WTC11 (cell line): ENCODE results near the gene SLC38A7. TPM values are rescaled to one million over a fixed set of nuclear protein-coding genes. Genes with fewer than 3 reads are reported as not detected.

ENCODE experiments used
- ATAC-seq: fragments of 200-7000 bp; cut with Tn5 transposase; 2 replicates; pipeline ENCODE4 v1.10.0; 2021; ENCODE audit warnings: mild to moderate bottlenecking, moderate library complexity
- CTCF ChIA-PET: fragments of 300-600 bp; sonication (Branson Sonifier 250); formaldehyde crosslinking; loops from one replicate; lab custom pipeline; 2021; ENCODE audit warnings: antibody characterized with exemption; lab: Charles Lee
- POLR2A ChIA-PET: fragments of 350-600 bp; sonication (Branson Sonifier 250); formaldehyde crosslinking; loops from one replicate; lab custom pipeline; 2021; ENCODE audit warnings: antibody characterized with exemption; lab: Charles Lee
- DNase-seq: peaks from one replicate; pipeline ENCODE4 v3.0.0; 2021; ENCODE audit warnings: low spot score
- H3K27ac Mint-ChIP-seq: 2 replicates; pipeline ENCODE4 v1.8.0; 2021; ENCODE audit warnings: mixed read lengths
- H3K27me3 Mint-ChIP-seq: 2 replicates; pipeline ENCODE4 v1.8.0; 2021; ENCODE audit warnings: low read depth, mild to moderate bottlenecking, moderate library complexity, mixed read lengths
- H3K36me3 Mint-ChIP-seq: 2 replicates; pipeline ENCODE4 v1.8.0; 2021; ENCODE audit warnings: mixed read lengths
- H3K4me1 Mint-ChIP-seq: 2 replicates; pipeline ENCODE4 v1.8.0; 2022; ENCODE audit warnings: mixed read lengths
- H3K4me3 Mint-ChIP-seq: 2 replicates; pipeline ENCODE4 v1.8.0; 2021; ENCODE audit warnings: mild to moderate bottlenecking, moderate library complexity, mixed read lengths
- H3K9me3 Mint-ChIP-seq: 2 replicates; pipeline ENCODE4 v1.8.0; 2021; ENCODE audit warnings: mixed read lengths
- AR ChIP-seq: fragments of 250-450 bp; sonication (Bioruptor Pico); IDR thresholded peaks from 2 replicates; pipeline ENCODE4 v1.9.0; 2021; ENCODE audit warnings: mild to moderate bottlenecking
- ARID4B ChIP-seq: sonication (generic); formaldehyde crosslinking; IDR thresholded peaks from 2 replicates; pipeline ENCODE4 v1.8.0; 2023; ENCODE audit warnings: missing genetic modification reagents, mild to moderate bottlenecking, borderline replicate concordance
- CBFB ChIP-seq: sonication (generic); formaldehyde crosslinking; IDR thresholded peaks from 2 replicates; pipeline ENCODE4 v1.8.1; 2022; ENCODE audit warnings: mild to moderate bottlenecking, low read depth, missing genetic modification reagents
- CREB1 ChIP-seq: sonication (generic); formaldehyde crosslinking; IDR thresholded peaks from 2 replicates; pipeline ENCODE4 v1.8.0; 2023; ENCODE audit warnings: mild to moderate bottlenecking, missing genetic modification reagents
- CREM ChIP-seq: sonication (generic); formaldehyde crosslinking; IDR thresholded peaks from 2 replicates; pipeline ENCODE4 v1.8.1; 2022; ENCODE audit warnings: mild to moderate bottlenecking, missing genetic modification reagents, moderate library complexity
- EMX1 ChIP-seq: fragments of 250-450 bp; sonication (Bioruptor Pico); IDR thresholded peaks from 2 replicates; pipeline ENCODE4 v1.8.0; 2021; ENCODE audit warnings: mild to moderate bottlenecking
- ESRRA ChIP-seq: sonication (generic); formaldehyde crosslinking; IDR thresholded peaks from 2 replicates; pipeline ENCODE4 v1.8.1; 2022; ENCODE audit warnings: mild to moderate bottlenecking, missing genetic modification reagents, borderline replicate concordance
- FOXJ3 ChIP-seq: sonication (generic); formaldehyde crosslinking; IDR thresholded peaks from 2 replicates; pipeline ENCODE4 v1.9.0; 2021; ENCODE audit warnings: missing genetic modification reagents, mild to moderate bottlenecking, borderline replicate concordance
- FOXK1 ChIP-seq: sonication (generic); formaldehyde crosslinking; IDR thresholded peaks from 2 replicates; pipeline ENCODE4 v1.8.0; 2022; ENCODE audit warnings: mild to moderate bottlenecking, moderate library complexity, missing genetic modification reagents
- FOXP1 ChIP-seq: sonication (generic); formaldehyde crosslinking; IDR thresholded peaks from 2 replicates; pipeline ENCODE4 v1.8.0; 2022; ENCODE audit warnings: missing genetic modification reagents, mild to moderate bottlenecking, moderate library complexity, borderline replicate concordance
- IRF2 ChIP-seq: sonication (generic); formaldehyde crosslinking; IDR thresholded peaks from 2 replicates; pipeline ENCODE4 v1.8.0; 2022; ENCODE audit warnings: low read depth, missing genetic modification reagents, borderline replicate concordance
- JUN ChIP-seq: sonication (generic); formaldehyde crosslinking; IDR thresholded peaks from 2 replicates; pipeline ENCODE4 v1.8.0; 2023; ENCODE audit warnings: mild to moderate bottlenecking, missing genetic modification reagents
- MAX ChIP-seq: sonication (generic); formaldehyde crosslinking; IDR thresholded peaks from 2 replicates; pipeline ENCODE4 v1.8.0; 2022; ENCODE audit warnings: mild to moderate bottlenecking, missing genetic modification reagents
- MLX ChIP-seq: sonication (generic); formaldehyde crosslinking; IDR thresholded peaks from 2 replicates; pipeline ENCODE4 v1.8.1; 2023; ENCODE audit warnings: mild to moderate bottlenecking, missing genetic modification reagents, moderate library complexity
- NFYB ChIP-seq: sonication (generic); formaldehyde crosslinking; conservative IDR thresholded peaks from 2 replicates; pipeline ENCODE4 v1.8.0; 2022; ENCODE audit warnings: low read depth, missing genetic modification reagents
- NR2C2 ChIP-seq: sonication (generic); formaldehyde crosslinking; IDR thresholded peaks from 2 replicates; pipeline ENCODE4 v1.8.0; 2022; ENCODE audit warnings: mild to moderate bottlenecking, missing genetic modification reagents
- PRRX2 ChIP-seq: fragments of 250-450 bp; sonication (Bioruptor Pico); IDR thresholded peaks from 2 replicates; pipeline ENCODE4 v1.8.0; 2021; ENCODE audit warnings: mild to moderate bottlenecking
- TCF7 ChIP-seq: sonication (generic); formaldehyde crosslinking; IDR thresholded peaks from 2 replicates; pipeline ENCODE4 v1.8.0; 2022; ENCODE audit warnings: mild to moderate bottlenecking, low read depth, missing genetic modification reagents, moderate library complexity
- TEAD1 ChIP-seq: sonication (generic); formaldehyde crosslinking; IDR thresholded peaks from 2 replicates; pipeline ENCODE4 v1.8.0; 2022; ENCODE audit warnings: mild to moderate bottlenecking, missing genetic modification reagents
- total RNA-seq: library from RNA; stranded (reverse); gene quantifications from 3 replicates; pipeline ENCODE4 v1.2.3, GENCODE V29; 2021

SLC38A7 gene
- total RNA-seq, 1 experiment from 2014 or later = 23.1 TPM

GRCh38 chr16:58685084-58685449 is 497 bp upstream of the SLC38A7 start:
- ATAC-seq = no peak
- no peaks in the 10 kb centered on the region; the same call in 1 of the 2 replicates for H3K27me3 Mint-ChIP-seq
- H3K36me3 Mint-ChIP-seq = no peaks in the 10 kb centered on the region
- no peak overlapping the region for H3K27ac Mint-ChIP-seq
- H3K9me3 Mint-ChIP-seq = no peaks in the 10 kb centered on the region
- ChIA-PET POLR2A (interaction anchor here (0.8 to 1.3 kb wide), 2 partner anchors 54 to 169 kb away, joined by 3 to 4 read pairs; partner anchors contain the start of gene SETD6), CTCF (interaction anchor here (0.7 to 3.0 kb wide), 6 partner anchors 24 to 385 kb away, joined by 3 to 36 read pairs (median 3); partner anchors contain the start of genes GOT2 and NDRG4)
- no peak for DNase-seq
- peak overlapping the region; percentile 88 for H3K4me3 Mint-ChIP-seq
- TF ChIP-seq MAX = no peak
- TF ChIP-seq CREM (CRISPR knock-in tag) = no peak
- no peak for TF ChIP-seq IRF2 (CRISPR knock-in tag)
- TF ChIP-seq JUN = no peak
- no peak for TF ChIP-seq FOXP1 (CRISPR knock-in tag)
- no peak for TF ChIP-seq FOXK1
- no peak for TF ChIP-seq CBFB (CRISPR knock-in tag)
- TF ChIP-seq MLX (CRISPR knock-in tag) = no peak
- no peak for TF ChIP-seq NR2C2 (CRISPR knock-in tag)
- TF ChIP-seq PRRX2 (CRISPR knock-in tag) = no peak
- no peak for TF ChIP-seq EMX1
- TF ChIP-seq TCF7 (CRISPR knock-in tag) = no peak
- no peak for TF ChIP-seq NFYB (CRISPR knock-in tag)
- no peak for TF ChIP-seq AR (CRISPR knock-in tag)
- TF ChIP-seq FOXJ3 = no peak
- no peak for TF ChIP-seq ARID4B (CRISPR knock-in tag)
- no peak for TF ChIP-seq ESRRA (CRISPR knock-in tag)
- no peak for TF ChIP-seq TEAD1 (CRISPR knock-in tag)
- H3K4me1 Mint-ChIP-seq = peaks cover 10% of the 10 kb centered on the region

GRCh38 chr16:58684001-58684353 is 593 bp downstream of the SLC38A7 start:
- POLR2A ChIA-PET = interaction anchor here (1.1 to 1.3 kb wide), 2 partner anchors 23 to 53 kb away, joined by 3 read pairs; no protein-coding TSS in a partner anchor
- Mint-ChIP-seq H3K4me3 (peak overlapping the region; percentile 88), H3K27me3 (no peaks in the 10 kb centered on the region; the same call in 1 of the 2 replicates), H3K36me3 (peaks cover 5% of the 10 kb centered on the region; the same call in 1 of the 2 replicates), H3K4me1 (peaks cover 10% of the 10 kb centered on the region), H3K9me3 (no peaks in the 10 kb centered on the region), H3K27ac (0 out of 2 replicates have a peak overlapping the region, but pooled peaks have one; percentile 11)
- ATAC-seq (no peak), DNase-seq (no peak)
- CTCF ChIA-PET = interaction anchor here (0.8 to 3.0 kb wide), 5 partner anchors 51 to 384 kb away, joined by 3 to 36 read pairs (median 3); partner anchors contain the start of genes GOT2 and NDRG4
- TF ChIP-seq CREB1 (CRISPR knock-in tag) = no peak
